Hepatic stellate cell (primary cell): ENCODE results near the gene SMARCD2.

Experiments
- DNase-seq: peaks from one replicate; pipeline ENCODE4 v3.0.0; 2011; ENCODE audit warnings: low spot score

Gene SMARCD2

GRCh38 chr17:63850401-63850800 is 7.9 kb upstream of the SMARCD2 start:
- no peak for DNase-seq

- peak; percentile 94 for DNase-seq
These were observed 6.6 kb upstream of the SMARCD2 start for GRCh38 chr17:63848834-63849689.

- no peak for DNase-seq
These were observed 5.2 kb upstream of the SMARCD2 start for GRCh38 chr17:63847525-63848249.

GRCh38 chr17:63845509-63845908 is 3.0 kb upstream of the SMARCD2 start:
- no peak for DNase-seq

GRCh38 chr17:63843910-63844677 is 1.6 kb upstream of the SMARCD2 start:
- DNase-seq = no peak

GRCh38 chr17:63843387-63843888 is 953 bp upstream of the SMARCD2 start:
- DNase-seq = peak; percentile 76

GRCh38 chr17:63842173-63842539 is 329 bp downstream of the SMARCD2 start:
- DNase-seq = peak; percentile 28

GRCh38 chr17:63841350-63842172 is 924 bp downstream of the SMARCD2 start:
- DNase-seq = peak; percentile 48

GRCh38 chr17:63840591-63841349 is 1.7 kb downstream of the SMARCD2 start:
- DNase-seq = no peak

- no peak for DNase-seq
These were observed 3.8 kb downstream of the SMARCD2 start for GRCh38 chr17:63838631-63839171.

GRCh38 chr17:63837962-63838600 is 4.4 kb downstream of the SMARCD2 start:
- no peak for DNase-seq

GRCh38 chr17:63837480-63837879 is 5.0 kb downstream of the SMARCD2 start:
- no peak for DNase-seq

GRCh38 chr17:63836811-63837210 is 5.7 kb downstream of the SMARCD2 start:
- no peak for DNase-seq

GRCh38 chr17:63835167-63835720 is 7.2 kb downstream of the SMARCD2 start:
- DNase-seq = no peak

GRCh38 chr17:63834431-63835166 is 7.9 kb downstream of the SMARCD2 start:
- peak; percentile 86 for DNase-seq

GRCh38 chr17:63833741-63834373 is 8.6 kb downstream of the SMARCD2 start:
- DNase-seq = no peak

GRCh38 chr17:63833026-63833740 is 9.3 kb downstream of the SMARCD2 start:
- DNase-seq = no peak

GRCh38 chr17:63832455-63832854 is 10.0 kb downstream of the SMARCD2 start:
- DNase-seq = no peak
